Neuron (in vitro differentiated cells): ENCODE measurements around the gene C1orf52.

Experiments
- H2AFZ ChIP-seq: one replicate; pipeline ENCODE4 v1.6.1; 2013; ENCODE audit warnings: low read depth, mild to moderate bottlenecking, inconsistent platforms, low read length, moderate library complexity
- H3K27me3 ChIP-seq: one replicate; pipeline ENCODE4 v1.6.1; 2013; ENCODE audit warnings: low read length; ENCODE audit not compliant: insufficient read depth
- H3K36me3 ChIP-seq: one replicate; pipeline ENCODE4 v1.6.1; 2013; ENCODE audit warnings: low read length; ENCODE audit not compliant: insufficient read depth
- H3K4me1 ChIP-seq: one replicate; pipeline ENCODE4 v1.6.1; 2013; ENCODE audit warnings: low read length; ENCODE audit not compliant: insufficient read depth
- H3K4me3 ChIP-seq: 2 replicates; pipeline ENCODE4 v1.5.1; 2013; ENCODE audit warnings: mild to moderate bottlenecking, low read length, moderate library complexity
- H3K9me3 ChIP-seq: one replicate; pipeline ENCODE4 v1.6.1; 2013; ENCODE audit warnings: low read length

Gene C1orf52

GRCh38 chr1:85289848-85290335 lies 30.4 kb upstream of the C1orf52 start:
- Histone ChIP-seq H3K4me1 (no peaks in the 10 kb centered on the region), H3K4me3 (no peak overlapping the region), H2AFZ (no peak overlapping the region), H3K36me3 (no peaks in the 10 kb centered on the region), H3K27me3 (no peaks in the 10 kb centered on the region), H3K9me3 (no peaks in the 10 kb centered on the region)

- H3K4me3 ChIP-seq = no peak overlapping the region
- H2AFZ ChIP-seq = no peak overlapping the region
- H3K9me3 ChIP-seq = peaks cover 2% of the 10 kb centered on the region
- no peaks in the 10 kb centered on the region for H3K36me3 ChIP-seq
- H3K27me3 ChIP-seq = no peaks in the 10 kb centered on the region
- no peaks in the 10 kb centered on the region for H3K4me1 ChIP-seq
Measured at GRCh38 chr1:85289207-85289847, 29.9 kb upstream of the C1orf52 start.

GRCh38 chr1:85284202-85284601 lies 24.7 kb upstream of the C1orf52 start:
- Histone ChIP-seq H3K36me3 (no peaks in the 10 kb centered on the region), H3K4me3 (no peak overlapping the region), H3K4me1 (no peaks in the 10 kb centered on the region), H3K9me3 (peaks cover 2% of the 10 kb centered on the region), H3K27me3 (no peaks in the 10 kb centered on the region), H2AFZ (no peak overlapping the region)

- H3K4me3 ChIP-seq = no peak overlapping the region
- H3K4me1 ChIP-seq = no peaks in the 10 kb centered on the region
- H2AFZ ChIP-seq = no peak overlapping the region
- no peaks in the 10 kb centered on the region for H3K36me3 ChIP-seq
- H3K9me3 ChIP-seq = peaks cover 2% of the 10 kb centered on the region
- no peaks in the 10 kb centered on the region for H3K27me3 ChIP-seq
Measured at GRCh38 chr1:85283475-85284199, 24.2 kb upstream of the C1orf52 start.

GRCh38 chr1:85282424-85282823 lies 23.0 kb upstream of the C1orf52 start:
- Histone ChIP-seq H3K4me1 (no peaks in the 10 kb centered on the region), H3K27me3 (no peaks in the 10 kb centered on the region), H2AFZ (no peak overlapping the region), H3K36me3 (no peaks in the 10 kb centered on the region), H3K4me3 (no peak overlapping the region), H3K9me3 (peaks cover 2% of the 10 kb centered on the region)

GRCh38 chr1:85280636-85281035 lies 21.2 kb upstream of the C1orf52 start:
- Histone ChIP-seq H3K36me3 (no peaks in the 10 kb centered on the region), H3K9me3 (peaks cover 2% of the 10 kb centered on the region), H3K4me1 (peaks cover 2% of the 10 kb centered on the region), H2AFZ (no peak overlapping the region), H3K4me3 (no peak overlapping the region), H3K27me3 (no peaks in the 10 kb centered on the region)

GRCh38 chr1:85279458-85280080 lies 20.1 kb upstream of the C1orf52 start:
- Histone ChIP-seq H3K36me3 (no peaks in the 10 kb centered on the region), H3K9me3 (peaks cover 2% of the 10 kb centered on the region), H3K27me3 (no peaks in the 10 kb centered on the region), H2AFZ (no peak overlapping the region), H3K4me1 (peaks cover 11% of the 10 kb centered on the region), H3K4me3 (no peak overlapping the region)

GRCh38 chr1:85278853-85279314 lies 19.4 kb upstream of the C1orf52 start:
- no peaks in the 10 kb centered on the region for H3K36me3 ChIP-seq
- H2AFZ ChIP-seq = no peak overlapping the region
- peaks cover 15% of the 10 kb centered on the region for H3K4me1 ChIP-seq
- no peak overlapping the region for H3K4me3 ChIP-seq
- no peaks in the 10 kb centered on the region for H3K27me3 ChIP-seq
- no peaks in the 10 kb centered on the region for H3K9me3 ChIP-seq

- Histone ChIP-seq H3K36me3 (no peaks in the 10 kb centered on the region), H3K9me3 (no peaks in the 10 kb centered on the region), H3K27me3 (no peaks in the 10 kb centered on the region), H2AFZ (no peak overlapping the region), H3K4me1 (peaks cover 15% of the 10 kb centered on the region), H3K4me3 (no peak overlapping the region)
Measured at GRCh38 chr1:85277802-85278201, 18.3 kb upstream of the C1orf52 start.

- Histone ChIP-seq H3K36me3 (no peaks in the 10 kb centered on the region), H3K27me3 (no peaks in the 10 kb centered on the region), H3K4me3 (peak overlapping the region; percentile 75), H2AFZ (peak overlapping the region; percentile 70), H3K9me3 (no peaks in the 10 kb centered on the region), H3K4me1 (peaks cover 15% of the 10 kb centered on the region)
Measured at GRCh38 chr1:85276978-85277639, 17.6 kb upstream of the C1orf52 start.

- Histone ChIP-seq H3K36me3 (no peaks in the 10 kb centered on the region), H3K4me1 (peaks cover 15% of the 10 kb centered on the region), H3K27me3 (no peaks in the 10 kb centered on the region), H2AFZ (peak within 1 kb of the TSS; percentile 70), H3K4me3 (peak within 1 kb of the TSS; percentile 75), H3K9me3 (no peaks in the 10 kb centered on the region)
Measured at GRCh38 chr1:85276215-85276977, 16.9 kb upstream of the C1orf52 start, which contains the start of gene BCL10. Gene BCL10, minus strand, starts transcription at chr1:85276632. Its CDS starts 280 bp downstream, at chr1:85276352.

- no peaks in the 10 kb centered on the region for H3K9me3 ChIP-seq
- peak overlapping the region; percentile 3 for H2AFZ ChIP-seq
- no peaks in the 10 kb centered on the region for H3K27me3 ChIP-seq
- H3K4me1 ChIP-seq = peaks cover 15% of the 10 kb centered on the region
- peak overlapping the region; percentile 75 for H3K4me3 ChIP-seq
- H3K36me3 ChIP-seq = peaks cover 3% of the 10 kb centered on the region
Measured at GRCh38 chr1:85275701-85276214, 16.3 kb upstream of the C1orf52 start.
